ENCODE data around the gene KCND2.

DNA sequence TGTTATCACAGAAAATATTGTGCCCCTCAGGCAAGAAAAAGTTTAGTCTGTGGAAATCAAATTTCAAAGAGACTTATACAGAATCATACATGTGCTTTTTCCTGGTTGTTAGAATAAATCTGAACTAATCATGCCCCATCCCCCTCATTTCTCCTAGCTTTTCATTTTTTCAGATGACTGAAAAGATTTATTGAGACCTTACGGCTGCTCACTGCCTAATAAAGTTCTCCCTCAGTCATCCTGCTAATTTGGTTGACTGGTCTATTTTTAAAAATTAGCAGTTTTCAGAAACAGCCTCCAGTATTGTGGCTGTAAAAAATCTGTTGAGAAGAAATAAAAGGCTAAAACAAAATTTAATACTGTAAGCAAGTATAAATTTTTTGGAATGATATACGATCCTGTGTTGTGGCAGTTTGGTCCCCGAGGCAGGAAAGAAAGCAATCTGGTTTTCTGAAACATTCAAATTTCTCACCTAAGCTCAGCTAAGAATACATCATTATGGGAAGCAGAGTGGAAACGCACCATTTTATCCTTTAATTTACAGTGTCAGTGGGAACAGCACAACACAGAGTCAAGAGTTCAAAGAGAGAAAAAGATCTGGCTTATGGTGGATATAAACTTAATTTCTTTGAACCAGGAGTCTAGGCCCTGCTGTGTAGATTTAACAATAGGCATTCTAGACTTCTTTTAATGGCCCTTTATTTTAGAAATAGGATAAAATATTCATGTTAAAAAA lies 144.4 kb downstream of the KCND2 start:
- TF ChIP-seq, protein P1, sequence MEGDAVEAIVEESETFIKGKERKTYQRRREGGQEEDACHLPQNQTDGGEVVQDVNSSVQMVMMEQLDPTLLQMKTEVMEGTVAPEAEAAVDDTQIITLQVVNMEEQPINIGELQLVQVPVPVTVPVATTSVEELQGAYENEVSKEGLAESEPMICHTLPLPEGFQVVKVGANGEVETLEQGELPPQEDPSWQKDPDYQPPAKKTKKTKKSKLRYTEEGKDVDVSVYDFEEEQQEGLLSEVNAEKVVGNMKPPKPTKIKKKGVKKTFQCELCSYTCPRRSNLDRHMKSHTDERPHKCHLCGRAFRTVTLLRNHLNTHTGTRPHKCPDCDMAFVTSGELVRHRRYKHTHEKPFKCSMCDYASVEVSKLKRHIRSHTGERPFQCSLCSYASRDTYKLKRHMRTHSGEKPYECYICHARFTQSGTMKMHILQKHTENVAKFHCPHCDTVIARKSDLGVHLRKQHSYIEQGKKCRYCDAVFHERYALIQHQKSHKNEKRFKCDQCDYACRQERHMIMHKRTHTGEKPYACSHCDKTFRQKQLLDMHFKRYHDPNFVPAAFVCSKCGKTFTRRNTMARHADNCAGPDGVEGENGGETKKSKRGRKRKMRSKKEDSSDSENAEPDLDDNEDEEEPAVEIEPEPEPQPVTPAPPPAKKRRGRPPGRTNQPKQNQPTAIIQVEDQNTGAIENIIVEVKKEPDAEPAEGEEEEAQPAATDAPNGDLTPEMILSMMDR (IDR thresholded peaks at IDR 0.05): no peak
- no peak for TF ChIP-seq EZH2 (IDR thresholded peaks at IDR 0.05)
- no peak for TF ChIP-seq EZH2phosphoT487 (IDR thresholded peaks at IDR 0.05)
